CD4-positive, alpha-beta T cell (primary cell): ENCODE results near the gene PTPRT. TPM values are rescaled to one million over a fixed set of nuclear protein-coding genes. Genes with fewer than 3 reads are reported as not detected.

Experiments used
- ATAC-seq: fragments of 200-7000 bp; cut with Tn5 transposase; one replicate; pipeline ENCODE4 v1.10.0; 2022; ENCODE audit warnings: mild to moderate bottlenecking; ENCODE audit not compliant: poor library complexity
- CTCF ChIA-PET: fragments of 350-600 bp; sonication (Branson Sonifier 250); formaldehyde crosslinking; loops from one replicate; lab custom pipeline; 2021; ENCODE audit warnings: antibody characterized with exemption, inconsistent platforms; lab: Charles Lee
- POLR2A ChIA-PET: fragments of 350-600 bp; sonication (Branson Sonifier 250); formaldehyde crosslinking; loops from one replicate; lab custom pipeline; 2021; ENCODE audit warnings: antibody characterized with exemption, inconsistent platforms; lab: Charles Lee
- DNase-seq, 14 experiments: peaks; one replicate each; pipeline ENCODE4 v3.0.0-alpha.2; 2013 to 2020; ENCODE audit warnings: mixed read lengths in 2 of 14
- H3K27ac ChIP-seq, 2 donors: one replicate each; pipeline versions ENCODE4 v1.5.1 to v1.7.0; 2013; ENCODE audit warnings: low read length in 2 of 2, low read depth in 1 of 2, mild to moderate bottlenecking in 1 of 2
- H3K27me3 ChIP-seq, 2 experiments: 1 replicate in 1 of 2; 2 replicates in 1 of 2; pipeline versions ENCODE4 v1.6.1 to v1.7.0; 2013; ENCODE audit warnings: low read length in 2 of 2, control low read depth in 1 of 2, mild to moderate bottlenecking in 1 of 2, moderate library complexity in 1 of 2; ENCODE audit not compliant: insufficient read depth in 2 of 2, control insufficient read depth in 1 of 2
- H3K36me3 ChIP-seq: one replicate; pipeline ENCODE4 v1.6.1; 2013; ENCODE audit warnings: low read length, control low read depth; ENCODE audit not compliant: insufficient read depth
- H3K4me1 ChIP-seq: one replicate; pipeline ENCODE4 v1.6.1; 2013; ENCODE audit warnings: low read length, control low read depth; ENCODE audit not compliant: insufficient read depth
- H3K4me3 ChIP-seq: one replicate; pipeline ENCODE4 v1.5.1; 2013; ENCODE audit warnings: mild to moderate bottlenecking, low read length, moderate library complexity
- H3K9me3 ChIP-seq, 2 experiments: 1 replicate in 1 of 2; 2 replicates in 1 of 2; pipeline versions ENCODE4 v1.6.1 to v1.7.0; 2013; ENCODE audit warnings: low read length in 2 of 2, mild to moderate bottlenecking in 2 of 2, control low read depth in 1 of 2, moderate library complexity in 1 of 2; ENCODE audit not compliant: control insufficient read depth in 1 of 2, insufficient read depth in 1 of 2
- H3K27ac Mint-ChIP-seq: one replicate; pipeline ENCODE4 v1.8.0; 2020; ENCODE audit warnings: mixed read lengths
- H3K27me3 Mint-ChIP-seq: one replicate; pipeline ENCODE4 v1.8.0; 2021; ENCODE audit warnings: mixed read lengths
- H3K36me3 Mint-ChIP-seq: one replicate; pipeline ENCODE4 v1.8.0; 2021; ENCODE audit warnings: low read depth, mixed read lengths
- H3K4me1 Mint-ChIP-seq: one replicate; pipeline ENCODE4 v1.8.0; 2021; ENCODE audit warnings: low read depth, mixed read lengths
- H3K4me3 Mint-ChIP-seq: one replicate; pipeline ENCODE4 v1.8.0; 2020; ENCODE audit warnings: mild to moderate bottlenecking, mixed read lengths
- H3K9me3 Mint-ChIP-seq: one replicate; pipeline ENCODE4 v1.8.0; 2020; ENCODE audit warnings: mixed read lengths
- CTCF ChIP-seq: fragments of 200-600 bp; IDR thresholded peaks from one replicate; pipeline ENCODE4 v1.8.0; 2022; ENCODE audit warnings: antibody characterized with exemption, mild to moderate bottlenecking
- intact Hi-C, 2 experiments: fragments of 100-400 bp; cut with DNase I in 1 of 2; cut with micrococcal nuclease in 1 of 2; formaldehyde crosslinking; loops; one replicate each; pipeline versions ENCODE4 v1.15.1 to v1.9.0; 2023 to 2025; cut with DNase I, micrococcal nuclease
- total RNA-seq, 174 experiments: library from RNA in 2 of 174; stranded (reverse) in 2 of 174; gene quantifications; one replicate each; pipeline ENCODE4 v1.2.3 and lab custom pipeline; 2021 to 2026

Gene PTPRT
- total RNA-seq, 2 experiments from 2014 or later = not detected

GRCh38 chr20:42472198-42472597, 717.5 kb downstream of the PTPRT start:
- POLR2A ChIA-PET = no interaction called here
- no peaks in the 10 kb centered on the region for H3K4me1 Mint-ChIP-seq
- no peak overlapping the region for H3K4me3 Mint-ChIP-seq
- ATAC-seq = no peak
- no peak overlapping the region for H3K4me3 ChIP-seq
- no peaks in the 10 kb centered on the region for H3K27me3 Mint-ChIP-seq
- TF ChIP-seq CTCF = no peak
- no peak overlapping the region for H3K27ac ChIP-seq
- no peaks in the 10 kb centered on the region for H3K4me1 ChIP-seq
- H3K9me3 Mint-ChIP-seq = peaks cover 2% of the 10 kb centered on the region
- peaks cover 0 to 12% of the 10 kb centered on the region in 2 experiments for H3K9me3 ChIP-seq
- no peaks in the 10 kb centered on the region for H3K36me3 ChIP-seq
- no peaks in the 10 kb centered on the region for H3K36me3 Mint-ChIP-seq
- no peak for DNase-seq
- no peaks in the 10 kb centered on the region for H3K27me3 ChIP-seq
- CTCF ChIA-PET = no interaction called here
- intact Hi-C loops = no loop called here
- no peak overlapping the region for H3K27ac Mint-ChIP-seq

- Histone ChIP-seq H3K27ac (no peak overlapping the region), H3K9me3 (peaks cover 4% of the 10 kb centered on the region in 2 experiments), H3K4me3 (no peak overlapping the region), H3K36me3 (no peaks in the 10 kb centered on the region), H3K27me3 (peaks cover 0 to 3% of the 10 kb centered on the region in 2 experiments), H3K4me1 (no peaks in the 10 kb centered on the region)
- ChIA-PET POLR2A (interaction anchor here (0.6 kb wide), 1 partner anchor 10 kb away, joined by 3 read pairs; no protein-coding TSS in a partner anchor), CTCF (interaction anchor here (0.5 kb wide), 1 partner anchor 15 kb away, joined by 3 read pairs; no protein-coding TSS in a partner anchor)
- DNase-seq = no peak
- no peak overlapping the region for H3K27ac Mint-ChIP-seq
- no peaks in the 10 kb centered on the region for H3K36me3 Mint-ChIP-seq
- H3K9me3 Mint-ChIP-seq = no peaks in the 10 kb centered on the region
- TF ChIP-seq CTCF = no peak
- H3K4me1 Mint-ChIP-seq = no peaks in the 10 kb centered on the region
- ATAC-seq = no peak
- no peak overlapping the region for H3K4me3 Mint-ChIP-seq
- intact Hi-C loops = no loop called here
- no peaks in the 10 kb centered on the region for H3K27me3 Mint-ChIP-seq
Measured at GRCh38 chr20:42461965-42462593, 727.6 kb downstream of the PTPRT start.

- no peak for TF ChIP-seq CTCF
- H3K36me3 ChIP-seq = no peaks in the 10 kb centered on the region
- H3K27ac ChIP-seq = no peak overlapping the region
- CTCF ChIA-PET = no interaction called here
- Mint-ChIP-seq H3K4me1 (no peaks in the 10 kb centered on the region), H3K27ac (no peak overlapping the region), H3K9me3 (no peaks in the 10 kb centered on the region), H3K36me3 (no peaks in the 10 kb centered on the region), H3K27me3 (no peaks in the 10 kb centered on the region), H3K4me3 (no peak overlapping the region)
- DNase-seq (no peak), ATAC-seq (no peak)
- H3K4me1 ChIP-seq = no peaks in the 10 kb centered on the region
- H3K27me3 ChIP-seq = peaks cover 0 to 3% of the 10 kb centered on the region in 2 experiments
- peaks cover 4% of the 10 kb centered on the region in 2 experiments for H3K9me3 ChIP-seq
- POLR2A ChIA-PET = no interaction called here
- intact Hi-C loops = no loop called here
- no peak overlapping the region for H3K4me3 ChIP-seq
Measured at GRCh38 chr20:42461291-42461690, 728.4 kb downstream of the PTPRT start.
